Jurkat, Clone E6-1 (cell line): Measurements from ENCODE around the gene POP4. TPM values are rescaled to one million over a fixed set of nuclear protein-coding genes. Genes with fewer than 3 reads are reported as not detected.
A peak's percentile ranks its signal among the peaks of the same experiment; 100 is the strongest.
"Not testable (repeated sequence)": the region's sequence is repeated elsewhere in the genome, so short reads cannot be mapped to it uniquely, and the experiment has no call there.

Experiments
- DNase-seq: peaks from one replicate; pipeline ENCODE4 v3.0.0-alpha.2; 2011; ENCODE audit warnings: low read depth, low spot score
- H3K4me3 ChIP-seq: 2 replicates; pipeline ENCODE4 v1.5.1; 2011; ENCODE audit warnings: mild to moderate bottlenecking, low read length, control low read depth, moderate library complexity
- polyA plus RNA-seq: library from polyadenylated mRNA; unstranded; fragments of >200 nt; gene quantifications from one replicate; pipeline ENCODE4 v1.2.1, GENCODE V29; 2012; ENCODE audit warnings: missing spikeins; ENCODE audit not compliant: insufficient read length, insufficient read depth

POP4 gene
- 134 TPM for polyA plus RNA-seq

GRCh38 chr19:29605653-29606419, at the start of gene POP4:
POP4 (plus strand) TSS chr19:29606283; CDS start chr19:29606319, 36 bp downstream.
- peak within 1 kb of the TSS; percentile 100 for H3K4me3 ChIP-seq
- DNase-seq = peak; percentile 92

GRCh38 chr19:29559110-29559509, 47.0 kb upstream of the POP4 start:
- DNase-seq, H3K4me3 ChIP-seq: not testable (repeated sequence)

- no peak overlapping the region for H3K4me3 ChIP-seq
- DNase-seq = no peak
Measured at GRCh38 chr19:29559743-29560142, 46.3 kb upstream of the POP4 start.

GRCh38 chr19:29560313-29561075, 45.6 kb upstream of the POP4 start:
- no peak for DNase-seq
- H3K4me3 ChIP-seq = no peak overlapping the region

GRCh38 chr19:29561601-29562000, 44.5 kb upstream of the POP4 start:
- DNase-seq = no peak
- H3K4me3 ChIP-seq = no peak overlapping the region

- no peak for DNase-seq
- no peak overlapping the region for H3K4me3 ChIP-seq
Measured at GRCh38 chr19:29562299-29563297, 43.5 kb upstream of the POP4 start.

GRCh38 chr19:29563486-29564101, 42.5 kb upstream of the POP4 start:
- H3K4me3 ChIP-seq = no peak overlapping the region
- no peak for DNase-seq

GRCh38 chr19:29564574-29565005, 41.5 kb upstream of the POP4 start:
- no peak for DNase-seq
- H3K4me3 ChIP-seq = no peak overlapping the region

GRCh38 chr19:29565171-29565570, 40.9 kb upstream of the POP4 start:
- no peak for DNase-seq
- no peak overlapping the region for H3K4me3 ChIP-seq

GRCh38 chr19:29566496-29567054, 39.5 kb upstream of the POP4 start:
- no peak overlapping the region for H3K4me3 ChIP-seq
- DNase-seq = no peak

- no peak for DNase-seq
- no peak overlapping the region for H3K4me3 ChIP-seq
Measured at GRCh38 chr19:29567366-29567915, 38.6 kb upstream of the POP4 start.

GRCh38 chr19:29568036-29569025, 37.8 kb upstream of the POP4 start:
- no peak overlapping the region for H3K4me3 ChIP-seq
- no peak for DNase-seq

GRCh38 chr19:29569038-29569911, 36.8 kb upstream of the POP4 start:
- no peak overlapping the region for H3K4me3 ChIP-seq
- DNase-seq = no peak

GRCh38 chr19:29571181-29571580, 34.9 kb upstream of the POP4 start:
- H3K4me3 ChIP-seq = no peak overlapping the region
- DNase-seq = no peak

GRCh38 chr19:29573486-29573885, 32.6 kb upstream of the POP4 start:
- DNase-seq = no peak
- no peak overlapping the region for H3K4me3 ChIP-seq

- H3K4me3 ChIP-seq = no peak overlapping the region
- DNase-seq = no peak
Measured at GRCh38 chr19:29574510-29574909, 31.6 kb upstream of the POP4 start.
